GM10266 (cell line): ENCODE results near the gene SH3GLB2.

Source experiments
- DNase-seq: peaks from one replicate; pipeline ENCODE4 v3.0.0; 2012; ENCODE audit errors: extremely low spot score
- TF ChIP-seq, protein P1 (sequence below): IDR thresholded peaks from 2 replicates; pipeline ENCODE4 v1.5.1; 2012; ENCODE audit warnings: mild to moderate bottlenecking, low read depth; ENCODE audit not compliant: control insufficient read depth, insufficient read depth; ENCODE audit errors: missing control alignments

SH3GLB2 gene

DNA sequence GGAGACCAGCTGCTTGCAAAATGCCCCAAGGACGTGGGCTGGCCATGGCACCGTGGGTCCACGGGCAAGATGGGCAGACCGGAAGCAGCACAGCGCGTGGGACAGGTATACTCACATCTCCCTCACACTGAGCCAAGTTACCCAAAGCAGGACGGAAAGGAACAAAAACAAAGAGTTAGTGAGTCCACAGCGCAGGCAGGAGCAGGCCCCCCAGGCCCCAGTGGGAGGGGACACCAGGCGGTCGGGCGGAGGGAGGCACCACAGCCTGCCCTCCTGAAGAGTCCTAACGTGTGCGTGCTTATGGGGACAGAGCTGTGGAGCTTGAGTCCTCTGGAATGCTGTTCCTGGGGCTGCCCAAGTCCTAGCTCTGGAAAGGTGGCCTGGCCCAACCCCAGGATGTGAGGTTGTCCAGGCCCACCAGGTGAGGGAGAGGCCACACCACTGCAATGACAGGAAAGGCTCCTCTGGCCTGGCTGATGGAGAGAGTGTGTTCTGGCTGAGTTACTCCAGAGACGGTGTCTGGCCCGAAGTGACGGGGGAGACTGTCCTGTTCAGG is 15.2 kb downstream of the SH3GLB2 start:
- no peak for DNase-seq
- TF ChIP-seq, protein P1, sequence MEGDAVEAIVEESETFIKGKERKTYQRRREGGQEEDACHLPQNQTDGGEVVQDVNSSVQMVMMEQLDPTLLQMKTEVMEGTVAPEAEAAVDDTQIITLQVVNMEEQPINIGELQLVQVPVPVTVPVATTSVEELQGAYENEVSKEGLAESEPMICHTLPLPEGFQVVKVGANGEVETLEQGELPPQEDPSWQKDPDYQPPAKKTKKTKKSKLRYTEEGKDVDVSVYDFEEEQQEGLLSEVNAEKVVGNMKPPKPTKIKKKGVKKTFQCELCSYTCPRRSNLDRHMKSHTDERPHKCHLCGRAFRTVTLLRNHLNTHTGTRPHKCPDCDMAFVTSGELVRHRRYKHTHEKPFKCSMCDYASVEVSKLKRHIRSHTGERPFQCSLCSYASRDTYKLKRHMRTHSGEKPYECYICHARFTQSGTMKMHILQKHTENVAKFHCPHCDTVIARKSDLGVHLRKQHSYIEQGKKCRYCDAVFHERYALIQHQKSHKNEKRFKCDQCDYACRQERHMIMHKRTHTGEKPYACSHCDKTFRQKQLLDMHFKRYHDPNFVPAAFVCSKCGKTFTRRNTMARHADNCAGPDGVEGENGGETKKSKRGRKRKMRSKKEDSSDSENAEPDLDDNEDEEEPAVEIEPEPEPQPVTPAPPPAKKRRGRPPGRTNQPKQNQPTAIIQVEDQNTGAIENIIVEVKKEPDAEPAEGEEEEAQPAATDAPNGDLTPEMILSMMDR = no peak

DNA sequence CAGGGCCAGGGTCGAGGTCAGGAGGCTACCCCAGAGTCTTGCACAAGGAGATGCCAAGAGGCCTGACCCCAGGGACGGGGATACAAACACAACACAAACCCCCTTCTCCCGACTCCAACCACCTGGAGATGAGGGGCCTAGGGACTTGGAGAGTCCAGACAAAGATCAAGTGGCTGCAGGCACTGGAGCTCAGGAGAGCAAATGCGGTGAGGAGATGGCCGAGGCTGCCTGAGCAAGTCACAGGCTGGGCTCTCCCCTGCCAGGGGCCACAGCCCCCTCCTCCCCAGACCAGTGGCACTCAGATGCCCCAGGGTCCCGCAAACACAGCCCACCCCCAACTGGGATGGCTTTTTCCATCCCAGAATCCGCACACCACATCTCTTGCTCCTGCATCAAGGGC is 15.8 kb downstream of the SH3GLB2 start:
- no peak for DNase-seq

DNA sequence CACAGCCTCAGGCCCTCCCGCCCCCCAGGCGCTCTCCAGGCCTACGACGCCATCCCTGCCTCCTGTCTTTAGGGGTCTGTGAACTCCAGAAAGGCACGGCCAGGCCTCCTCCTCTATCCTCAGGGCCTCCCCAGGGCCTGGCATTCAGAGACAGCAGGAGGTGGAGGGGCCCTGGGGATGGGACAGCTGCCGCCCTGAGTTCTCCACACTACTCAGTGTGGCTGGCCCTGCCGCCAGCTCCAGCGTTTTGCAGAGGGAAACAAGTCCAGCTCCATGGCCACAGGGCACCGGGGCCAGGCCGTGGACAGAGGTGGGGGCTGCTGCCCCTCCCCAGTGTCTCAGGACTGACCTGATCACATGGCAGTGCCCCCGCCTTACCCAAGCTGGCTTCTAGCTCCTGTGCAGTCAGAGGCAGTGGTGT is 16.4 kb downstream of the SH3GLB2 start:
- TF ChIP-seq, protein P1 = no peak
- no peak for DNase-seq

More for the DNA sequence above, 15.8 kb downstream of the SH3GLB2 start:
- TF ChIP-seq, protein P1 = no peak

DNA sequence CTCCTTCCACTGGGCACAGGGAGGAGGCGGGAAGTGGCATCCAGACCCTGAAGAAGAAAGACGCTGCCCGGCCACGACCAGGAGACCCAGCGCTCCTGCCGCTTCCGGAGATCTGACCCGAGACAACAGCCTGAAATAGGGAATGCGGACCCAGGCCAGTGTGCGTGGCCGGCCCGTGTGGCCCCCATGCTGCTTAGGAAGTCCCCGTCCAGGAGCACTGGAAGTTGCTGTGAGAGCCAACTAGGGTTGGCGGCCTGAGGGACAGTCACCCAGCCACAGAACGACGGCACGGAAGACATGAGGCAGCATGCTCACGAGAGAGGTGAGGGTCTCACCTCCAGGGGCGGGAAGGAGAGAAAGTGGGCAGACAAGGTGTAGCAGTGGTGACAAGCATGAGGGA is 17.0 kb downstream of the SH3GLB2 start:
- TF ChIP-seq, protein P1 = no peak
- no peak for DNase-seq

DNA sequence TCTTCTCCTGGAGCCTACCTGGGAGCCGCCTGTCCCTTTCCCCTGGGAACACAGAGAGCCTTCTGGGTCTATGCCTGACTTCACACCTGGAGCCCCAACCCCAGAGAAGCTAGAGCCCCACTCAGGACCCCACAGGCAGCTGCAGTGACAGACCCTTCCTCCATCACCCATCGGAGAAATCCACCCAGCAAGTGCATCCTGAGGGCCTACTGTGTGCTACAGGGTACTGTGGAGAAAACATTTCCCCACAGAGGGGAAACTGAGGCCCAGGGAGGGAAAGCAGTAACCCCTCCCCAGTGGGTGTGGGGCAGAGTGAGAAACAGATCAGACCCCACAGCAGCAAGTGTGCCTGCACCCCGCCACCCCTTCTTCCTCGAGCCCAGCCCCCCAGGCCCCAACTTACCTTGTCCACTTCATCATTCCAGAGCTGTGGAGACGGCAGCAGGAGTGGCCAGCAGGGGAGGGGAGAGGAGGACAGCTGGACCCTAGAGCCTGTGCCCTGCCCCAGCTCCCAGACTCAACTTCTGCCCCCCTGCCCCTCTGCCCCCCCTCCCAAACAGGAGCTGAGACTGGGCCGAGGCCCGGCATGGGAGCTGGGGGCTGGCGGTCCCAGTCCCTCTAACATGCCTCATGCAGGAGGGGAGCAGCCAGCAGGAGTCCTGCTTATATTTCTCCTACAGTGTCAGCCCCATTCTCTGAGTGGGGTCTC is 17.7 kb downstream of the SH3GLB2 start:
- DNase-seq = no peak
- TF ChIP-seq, protein P1 = no peak

DNA sequence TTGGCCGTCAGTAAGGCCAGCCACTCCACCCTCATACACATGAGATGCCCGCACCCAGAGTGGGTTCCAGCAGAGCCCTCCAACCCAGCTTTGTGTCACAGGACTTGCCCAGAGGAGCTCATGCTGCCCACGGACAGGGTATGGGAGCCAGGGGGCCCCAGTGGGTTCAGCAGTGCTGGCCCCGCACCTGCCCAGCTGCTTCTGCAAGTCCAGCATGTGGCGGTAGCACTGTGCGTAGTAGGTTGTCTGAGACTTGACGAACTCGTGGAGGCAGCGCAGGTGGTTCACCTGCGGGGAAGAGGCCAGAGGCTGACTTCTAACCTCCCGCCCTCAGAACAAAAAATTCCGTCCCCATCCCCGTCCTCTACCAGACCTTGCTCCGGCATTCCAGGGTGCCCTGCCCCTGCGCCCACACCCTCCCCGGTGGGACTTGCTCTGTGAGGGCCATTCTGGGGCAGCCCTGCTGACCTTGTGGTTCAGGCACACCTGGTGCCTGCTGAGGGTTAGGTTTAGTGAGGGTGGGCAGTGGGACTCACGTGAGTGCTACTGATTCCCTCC is 18.5 kb downstream of the SH3GLB2 start:
- TF ChIP-seq, protein P1 = no peak
- DNase-seq = no peak

DNA sequence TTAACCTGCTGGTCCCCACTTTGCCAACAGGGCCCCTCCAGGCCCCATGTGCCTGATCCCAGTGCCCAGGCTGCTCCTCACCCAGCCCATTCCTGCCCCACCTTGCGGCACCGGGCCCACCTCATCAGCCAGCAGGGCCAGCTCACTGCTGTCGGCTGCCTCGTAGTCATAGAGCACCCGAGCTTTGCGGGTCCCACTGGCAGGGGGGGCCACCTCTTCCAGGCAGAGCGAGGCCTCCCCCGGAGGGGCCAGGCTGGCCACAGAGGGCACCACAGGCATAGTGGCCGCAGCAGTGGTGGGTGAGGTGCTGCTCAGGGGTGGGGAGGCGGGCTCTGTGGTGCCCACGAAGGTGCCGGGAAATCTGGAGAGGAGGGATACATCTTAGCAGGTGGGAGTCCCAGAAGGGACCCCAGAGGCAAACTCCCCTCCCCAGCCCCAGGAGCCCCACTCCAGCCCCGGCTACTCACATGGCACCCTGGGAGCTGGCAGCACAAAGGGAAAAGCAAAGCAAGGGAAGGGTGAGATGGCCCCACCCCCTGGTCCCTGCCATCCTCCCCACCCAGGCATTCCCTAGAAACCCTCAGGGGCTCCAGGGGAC is 19.0 kb downstream of the SH3GLB2 start:
- TF ChIP-seq, protein P1 = no peak
- no peak for DNase-seq
